ENCODE results near the gene PRKACB. TPM values are rescaled to one million over a fixed set of nuclear protein-coding genes. Genes with fewer than 3 reads are reported as not detected.

Gene PRKACB
- total and polyA plus RNA-seq, 2 of the 8 experiments (the other 6 are each of a cell fraction or from before 2014, with no cell fraction given): 7.8 to 31.0 TPM

DNA sequence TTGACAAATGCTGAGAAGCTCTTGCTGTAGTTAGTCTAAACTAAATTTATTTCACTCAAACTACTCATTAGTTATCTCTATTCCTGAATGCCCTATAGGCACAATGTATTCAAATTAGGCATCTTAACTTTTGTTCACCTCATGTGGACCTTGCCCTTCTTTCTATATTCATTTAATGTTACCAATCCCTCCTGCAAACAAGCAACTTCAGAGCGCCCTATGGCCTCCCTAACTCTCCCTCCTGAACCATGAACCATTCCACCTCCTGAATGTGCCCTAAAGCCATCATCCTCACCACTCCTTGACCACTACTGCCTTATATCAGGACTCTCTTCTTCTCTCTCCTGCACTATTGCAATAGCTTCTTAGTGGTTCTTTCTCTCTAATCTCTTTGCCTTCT, 122.7 kb downstream of the PRKACB start:
- no peak overlapping the region for H3K4ac ChIP-seq (replicated peaks; ENCODE audit: insufficient read length, low read depth, low read length)
- H4K20me1 ChIP-seq (replicated peaks in 1 of 2; ENCODE audit: control insufficient read depth in 1 of 2, insufficient read depth in 2 of 2, low read length in 2 of 2): no peaks in the 10 kb centered on the region
- H3K79me2 ChIP-seq (ENCODE audit: control insufficient read depth in 1 of 2, insufficient read depth in 2 of 2, low read length in 2 of 2): no peaks in the 10 kb centered on the region
- no peak overlapping the region for H3K4me3 ChIP-seq (ENCODE audit: extremely low read depth in 1 of 4, insufficient read depth in 2 of 4, low read depth in 3 of 4, low read length in 4 of 4)
- no peak overlapping the region for H3K14ac ChIP-seq (ENCODE audit: insufficient read length)
- no peaks in the 10 kb centered on the region for H3K9me3 ChIP-seq (ENCODE audit: insufficient read depth in 2 of 2, low read depth in 1 of 2, low read length in 1 of 2)
- H4K8ac ChIP-seq (ENCODE audit: extremely low read depth, insufficient read depth, low read length): no peak overlapping the region
- H2BK120ac ChIP-seq (replicated peaks; ENCODE audit: low read depth, low read length): no peak overlapping the region
- H2BK20ac ChIP-seq (ENCODE audit: low read length): no peak overlapping the region
- no peak overlapping the region for H4K5ac ChIP-seq (ENCODE audit: insufficient read length, low read depth, low read length)
- H3K4me1 ChIP-seq (replicated peaks in 1 of 4; ENCODE audit: control insufficient read depth in 3 of 4, insufficient read depth in 4 of 4, low read length in 3 of 4): peaks cover 0 to 9% (median 1%) of the 10 kb centered on the region in 4 experiments; a peak in 3 of 7 replicates
- no peak overlapping the region for H2AK5ac ChIP-seq (ENCODE audit: low read depth, low read length)
- no peak overlapping the region for H4K91ac ChIP-seq (replicated peaks; ENCODE audit: insufficient read length, low read length)
- no peak overlapping the region for H2BK12ac ChIP-seq (ENCODE audit: low read depth, low read length)
- H3K23ac ChIP-seq (ENCODE audit: insufficient read length): no peak overlapping the region
- H3K27me3 ChIP-seq (replicated peaks in 1 of 4; ENCODE audit: control insufficient read depth in 3 of 4, extremely low read depth in 1 of 4, insufficient read depth in 3 of 4, low read length in 3 of 4): no peaks in the 10 kb centered on the region
- H3K36me3 ChIP-seq (ENCODE audit: control insufficient read depth in 2 of 4, insufficient read depth in 4 of 4, low read length in 3 of 4): no peaks in the 10 kb centered on the region
- no peak for DNase-seq (ENCODE audit: low read depth in 1 of 2, low spot score in 2 of 2)
- H3K4me2 ChIP-seq (ENCODE audit: insufficient read depth in 1 of 2, low read depth in 2 of 2, low read length in 2 of 2): no peak overlapping the region
- no peak overlapping the region for H3K18ac ChIP-seq (ENCODE audit: extremely low read depth, low read length)
- no peak overlapping the region for H3K9ac ChIP-seq (replicated peaks in 1 of 4; ENCODE audit: extremely low read depth in 1 of 4, low read depth in 3 of 4, low read length in 3 of 4)
- H3K79me1 ChIP-seq (ENCODE audit: low read depth, low read length): no peaks in the 10 kb centered on the region
- FAIRE-seq: no peak
- TF ChIP-seq BACH1 (IDR thresholded peaks at IDR 0.05; ENCODE audit: low read length): no peak
- TF ChIP-seq, protein P1, sequence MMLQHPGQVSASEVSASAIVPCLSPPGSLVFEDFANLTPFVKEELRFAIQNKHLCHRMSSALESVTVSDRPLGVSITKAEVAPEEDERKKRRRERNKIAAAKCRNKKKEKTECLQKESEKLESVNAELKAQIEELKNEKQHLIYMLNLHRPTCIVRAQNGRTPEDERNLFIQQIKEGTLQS (IDR thresholded peaks at IDR 0.05; ENCODE audit: insufficient read depth, low read depth, low read length): no peak
- H2BK15ac ChIP-seq (ENCODE audit: low read length): no peak overlapping the region
- WGBS, 2 experiments (ENCODE audit: extremely low coverage in 1 of 2, insufficient coverage in 1 of 2, insufficient read length in 1 of 2, insufficient replicate concordance in 2 of 2, low coverage in 1 of 2, low lambda C conversion rate in 2 of 2, missing lambda C conversion rate in 1 of 2): 0% methylated on average over 1 of the region's 1 CpG; no CpG with 5 or more reads in 1 of the 2 experiments
- no peak overlapping the region for H2AFZ ChIP-seq (ENCODE audit: low read length)
- ChIA-PET CTCF (ENCODE audit: partially characterized antibody) (interaction anchor here (0.8 kb wide), 1 partner anchor 144 kb away, joined by 3 read pairs; no protein-coding TSS in a partner anchor), POLR2A (ENCODE audit: partially characterized antibody) (no interaction called here)
- H2BK5ac ChIP-seq (ENCODE audit: low read depth, low read length): no peak overlapping the region
- H3K23me2 ChIP-seq (ENCODE audit: low read depth, low read length): no peaks in the 10 kb centered on the region; the same call in 1 of the 2 replicates
- no peak overlapping the region for H3K56ac ChIP-seq (replicated peaks; ENCODE audit: insufficient read length, low read depth, low read length)
- H3K27ac ChIP-seq (ENCODE audit: low read depth, low read length): no peak overlapping the region

Measured in H1 (cell line).